Upper lobe of left lung (tissue), 6 donors: ENCODE data around the gene ZNF444. TPM values are rescaled to one million over a fixed set of nuclear protein-coding genes. Genes with fewer than 3 reads are reported as not detected.

ENCODE experiments used
- ATAC-seq, 2 donors: fragments of 200-7000 bp; cut with Tn5 transposase; one replicate each; pipeline ENCODE4 v1.9.1; 2022; ENCODE audit warnings: mild to moderate bottlenecking in 2 of 2, moderate library complexity in 2 of 2; ENCODE audit not compliant: low FRiP score in 2 of 2
- DNase-seq, 2 donors: peaks; one replicate each; pipeline ENCODE4 v3.0.0-alpha.2; 2019 to 2020
- H3K27ac ChIP-seq, 4 donors: fragments of 200-600 bp; sonication (generic); one replicate each; pipeline ENCODE4 v1.5.1; 2016 to 2019
- H3K27me3 ChIP-seq, 4 donors: fragments of 200-600 bp; sonication (generic); one replicate each; pipeline ENCODE4 v1.5.1; 2017 to 2019
- H3K36me3 ChIP-seq, 4 donors: fragments of 200-600 bp; sonication (generic); one replicate each; pipeline ENCODE4 v1.5.1; 2016 to 2019
- H3K4me1 ChIP-seq, 4 donors: fragments of 200-600 bp; sonication (generic); one replicate each; pipeline ENCODE4 v1.5.1; 2018 to 2019
- H3K4me3 ChIP-seq, 4 donors: fragments of 200-600 bp; sonication (generic); one replicate each; pipeline ENCODE4 v1.5.1; 2017 to 2019; ENCODE audit warnings: mild to moderate bottlenecking in 2 of 4, moderate library complexity in 1 of 4
- H3K9me3 ChIP-seq, 4 donors: fragments of 200-600 bp; sonication (generic); one replicate each; pipeline ENCODE4 v1.5.1; 2018 to 2019
- EP300 ChIP-seq, 4 donors: sonication (generic); formaldehyde crosslinking; IDR thresholded peaks; one replicate each; pipeline ENCODE4 v1.5.1; 2017; ENCODE audit warnings: antibody characterized with exemption in 4 of 4, control low read depth in 2 of 4
- POLR2A ChIP-seq, 4 donors: fragments of 450-650 bp; IDR thresholded peaks; one replicate each; pipeline ENCODE4 v1.5.1; 2016 to 2017; ENCODE audit warnings: antibody characterized with exemption in 4 of 4, mild to moderate bottlenecking in 2 of 4
- POLR2AphosphoS5 ChIP-seq, 2 donors: sonication (generic); formaldehyde crosslinking; IDR thresholded peaks; one replicate each; pipeline ENCODE4 v1.5.1; 2017; ENCODE audit warnings: antibody characterized with exemption in 2 of 2
- WGBS, 2 donors: methylation state at CpG; one replicate each; pipeline ENCODE4 v1.1.5; 2017 to 2018; 5-methylcytosine and 5-hydroxymethylcytosine counted together
- total RNA-seq, 6 donors: library from RNA; depleted of rRNA in 4 of 6; stranded (reverse); fragments of >200 nt in 4 of 6; gene quantifications; one replicate each; pipeline versions ENCODE4 v1.1.0 to v1.2.1, GENCODE V29; 2016 to 2021
- TF ChIP-seq, protein P1 (sequence below), 6 experiments: fragments of 450-650 bp in 4 of 6; fragments of 200-600 bp in 2 of 6; sonication (generic) in 2 of 6; IDR thresholded peaks; one replicate each; pipeline ENCODE4 v1.5.1; 2016 to 2019; ENCODE audit warnings: antibody characterized with exemption in 6 of 6
- donor health status: DM: no; HTN: no; CAD: no; lungs with moderate emphysema.
- donor health status: DM: no; HTN: yes; CAD: no; lungs with severe emphysema.

The ZNF444 gene
- total RNA-seq, 6 donors from 2014 or later, result 29.2 to 131 (median 61.3) TPM

DNA sequence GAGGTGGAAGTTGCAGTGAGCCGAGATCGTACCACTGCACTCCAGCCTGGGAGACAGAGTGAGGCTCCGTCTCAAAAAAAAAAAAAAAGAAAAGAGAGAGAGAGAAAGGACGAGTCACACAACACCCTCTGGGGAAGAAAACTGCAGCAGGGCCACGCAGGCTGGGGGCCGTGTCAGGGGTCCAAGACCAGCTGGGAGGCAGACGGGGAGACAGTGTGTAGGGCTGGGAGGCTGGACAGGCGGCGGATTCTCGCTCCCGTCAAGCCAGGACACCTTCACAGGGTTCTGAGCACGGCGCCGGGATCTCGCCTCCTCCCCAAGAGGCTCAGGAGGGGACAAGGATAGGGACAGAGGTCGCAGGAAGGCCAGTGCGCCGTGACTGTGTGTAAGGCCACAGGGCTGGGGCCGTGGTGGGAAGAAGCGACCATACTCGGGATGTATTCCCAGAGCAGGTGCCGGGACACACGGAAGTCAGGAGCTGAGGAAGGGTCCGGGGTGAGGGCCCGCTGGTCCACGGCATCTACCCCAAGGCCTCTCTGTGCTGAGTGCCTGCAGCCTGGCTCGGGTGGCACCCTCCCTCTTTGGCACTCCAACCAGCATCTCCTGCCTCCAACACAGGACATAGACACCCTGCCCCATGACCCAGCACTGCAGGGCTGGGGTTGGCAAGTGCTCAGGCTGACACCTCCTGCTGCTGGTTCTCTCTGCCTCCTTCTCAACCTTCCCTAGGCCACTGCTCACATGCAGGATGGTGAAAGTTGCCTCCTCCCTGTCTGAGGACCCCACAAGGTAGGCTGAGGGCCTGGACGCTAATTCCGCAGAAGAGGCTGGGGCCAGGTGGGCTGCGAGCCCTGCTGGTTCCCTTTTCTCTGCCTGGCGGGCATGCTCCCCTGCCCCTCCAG is 41.2 kb upstream of the ZNF444 start:
- H3K4me1 ChIP-seq, result peaks cover 0 to 16% (median 8%) of the 10 kb centered on the region in 4 donors
- H3K9me3 ChIP-seq, result no peaks in the 10 kb centered on the region
- H3K27ac ChIP-seq, result no peak overlapping the region
- no peaks in the 10 kb centered on the region for H3K27me3 ChIP-seq
- DNase-seq, result peak in 1 of 2 donors; percentile 59
- peaks cover 5 to 67% (median 43%) of the 10 kb centered on the region in 4 donors for H3K36me3 ChIP-seq
- TF ChIP-seq POLR2A (IDR thresholded peaks at IDR 0.05) (no peak), EP300 (IDR thresholded peaks at IDR 0.05) (no peak), POLR2AphosphoS5 (IDR thresholded peaks at IDR 0.05) (no peak)
- TF ChIP-seq, protein P1, sequence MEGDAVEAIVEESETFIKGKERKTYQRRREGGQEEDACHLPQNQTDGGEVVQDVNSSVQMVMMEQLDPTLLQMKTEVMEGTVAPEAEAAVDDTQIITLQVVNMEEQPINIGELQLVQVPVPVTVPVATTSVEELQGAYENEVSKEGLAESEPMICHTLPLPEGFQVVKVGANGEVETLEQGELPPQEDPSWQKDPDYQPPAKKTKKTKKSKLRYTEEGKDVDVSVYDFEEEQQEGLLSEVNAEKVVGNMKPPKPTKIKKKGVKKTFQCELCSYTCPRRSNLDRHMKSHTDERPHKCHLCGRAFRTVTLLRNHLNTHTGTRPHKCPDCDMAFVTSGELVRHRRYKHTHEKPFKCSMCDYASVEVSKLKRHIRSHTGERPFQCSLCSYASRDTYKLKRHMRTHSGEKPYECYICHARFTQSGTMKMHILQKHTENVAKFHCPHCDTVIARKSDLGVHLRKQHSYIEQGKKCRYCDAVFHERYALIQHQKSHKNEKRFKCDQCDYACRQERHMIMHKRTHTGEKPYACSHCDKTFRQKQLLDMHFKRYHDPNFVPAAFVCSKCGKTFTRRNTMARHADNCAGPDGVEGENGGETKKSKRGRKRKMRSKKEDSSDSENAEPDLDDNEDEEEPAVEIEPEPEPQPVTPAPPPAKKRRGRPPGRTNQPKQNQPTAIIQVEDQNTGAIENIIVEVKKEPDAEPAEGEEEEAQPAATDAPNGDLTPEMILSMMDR (IDR thresholded peaks at IDR 0.05), result no peak
- 90 to 93% methylated on average over 29 to 30 of the region's 31 CpGs for WGBS, 2 donors
- no peak for ATAC-seq
- no peak overlapping the region for H3K4me3 ChIP-seq

DNA sequence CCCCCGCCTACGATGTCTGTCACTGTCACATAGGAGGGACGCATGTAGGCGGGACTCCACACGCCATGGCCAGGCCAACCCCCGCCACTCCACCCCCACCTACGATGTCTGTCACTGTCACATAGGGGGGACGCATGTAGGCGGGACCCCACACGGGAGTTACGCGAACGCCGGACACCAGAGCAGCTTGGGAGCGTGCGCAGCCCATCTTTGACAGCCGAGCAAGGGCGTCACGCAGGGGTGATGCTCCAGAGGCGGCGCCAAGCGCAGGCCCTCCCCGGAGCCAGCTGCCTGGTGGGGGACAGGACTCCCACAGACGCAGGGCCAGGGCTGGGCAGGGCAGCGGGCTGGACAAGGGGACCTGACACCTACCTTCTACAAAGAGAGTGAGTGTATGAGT is 40.0 kb upstream of the ZNF444 start:
- no peak for ATAC-seq
- Histone ChIP-seq H3K36me3 (peaks cover 5 to 59% (median 38%) of the 10 kb centered on the region in 4 donors), H3K27me3 (no peaks in the 10 kb centered on the region), H3K27ac (no peak overlapping the region), H3K4me1 (peaks cover 9 to 28% (median 20%) of the 10 kb centered on the region in 4 donors), H3K9me3 (no peaks in the 10 kb centered on the region), H3K4me3 (no peak overlapping the region)
- TF ChIP-seq, protein P1 (IDR thresholded peaks at IDR 0.05), result no peak
- no peak for TF ChIP-seq POLR2A (IDR thresholded peaks at IDR 0.05)
- TF ChIP-seq POLR2AphosphoS5 (IDR thresholded peaks at IDR 0.05), result no peak
- no peak for TF ChIP-seq EP300 (IDR thresholded peaks at IDR 0.05)
- peak in 1 of 2 donors; percentile 71 for DNase-seq
- 85 to 92% methylated on average over 15 to 25 of the region's 25 CpGs for WGBS, 2 donors

DNA sequence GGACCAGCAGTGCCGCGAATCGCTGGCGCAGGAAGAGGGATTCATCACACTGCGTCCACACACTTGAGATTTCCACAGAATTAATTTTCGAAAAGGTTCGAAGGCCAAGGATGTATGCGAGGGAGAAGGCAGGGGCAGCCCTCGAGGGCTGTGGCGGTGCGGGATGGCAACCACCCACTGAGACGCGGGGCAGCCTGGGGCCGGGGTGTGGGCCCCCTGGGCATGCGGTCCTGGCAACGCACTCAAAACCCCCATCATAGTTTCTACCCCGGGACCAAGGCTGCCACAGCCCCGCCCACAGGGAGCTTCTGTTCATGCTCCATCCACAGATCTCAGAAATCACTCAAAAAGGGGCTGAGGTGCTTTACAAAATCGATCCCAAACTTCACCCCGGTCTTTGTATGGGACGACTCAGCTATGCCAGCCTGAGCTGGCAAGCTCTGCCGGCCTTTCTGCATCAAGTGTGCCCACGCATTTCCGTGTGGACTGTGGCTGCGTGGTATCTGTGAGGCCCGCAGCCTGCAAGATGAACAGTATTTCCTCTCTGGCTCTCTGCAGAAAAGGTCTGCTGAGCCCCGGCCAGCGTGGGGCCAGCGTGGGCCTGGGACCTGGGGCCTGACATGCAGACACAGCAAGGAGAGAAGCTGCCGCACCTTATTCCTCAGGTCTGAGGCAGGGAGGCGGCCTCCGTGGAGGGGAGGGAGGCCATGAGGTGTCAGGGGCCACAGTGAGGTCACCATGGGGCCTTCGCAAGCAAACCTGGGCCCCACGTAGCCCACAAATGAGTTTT is 39.1 kb upstream of the ZNF444 start:
- Histone ChIP-seq H3K27ac (no peak overlapping the region), H3K4me1 (peaks cover 17 to 37% (median 26%) of the 10 kb centered on the region in 4 donors), H3K9me3 (no peaks in the 10 kb centered on the region), H3K4me3 (no peak overlapping the region), H3K36me3 (peaks cover 5 to 56% (median 38%) of the 10 kb centered on the region in 4 donors), H3K27me3 (no peaks in the 10 kb centered on the region)
- no peak for TF ChIP-seq POLR2AphosphoS5 (IDR thresholded peaks at IDR 0.05)
- 90% methylated on average over 32 to 34 of the region's 34 CpGs for WGBS, 2 donors
- ATAC-seq (no peak), DNase-seq (peak in 1 of 2 donors; percentile 79)

DNA sequence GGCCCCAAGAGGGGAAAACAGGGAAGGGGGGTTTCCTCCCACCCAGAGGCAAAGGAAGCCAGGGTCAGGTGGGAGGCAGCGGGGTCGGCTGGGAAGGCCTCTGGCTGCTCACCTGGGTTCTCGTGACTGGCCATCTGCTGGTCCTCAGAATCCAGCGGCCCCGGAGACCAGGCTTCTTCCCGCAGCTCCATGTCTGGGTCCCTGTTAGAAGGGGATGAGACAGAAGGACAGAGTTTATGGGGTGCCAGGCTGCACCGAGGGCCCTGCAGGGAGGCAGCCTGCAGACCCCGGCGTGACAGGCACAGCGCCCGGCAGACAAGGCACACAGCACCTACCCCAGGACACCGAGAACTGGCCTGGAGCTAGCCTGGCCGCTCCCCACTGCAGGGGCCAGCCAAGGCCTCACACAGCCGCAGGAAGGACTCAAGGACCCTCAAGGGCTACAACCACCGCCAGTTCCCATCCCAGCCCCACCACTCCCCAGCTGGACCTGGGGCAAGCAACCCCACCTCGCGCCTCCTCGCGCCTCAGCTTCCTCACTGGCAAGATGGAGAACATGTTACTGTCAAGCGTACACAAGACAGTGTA is 38.0 kb upstream of the ZNF444 start:
- Histone ChIP-seq H3K27me3 (no peaks in the 10 kb centered on the region), H3K9me3 (no peaks in the 10 kb centered on the region), H3K4me1 (peaks cover 29 to 49% (median 36%) of the 10 kb centered on the region in 4 donors), H3K36me3 (peaks cover 5 to 50% (median 33%) of the 10 kb centered on the region in 4 donors), H3K27ac (no peak overlapping the region), H3K4me3 (no peak overlapping the region)
- TF ChIP-seq POLR2A (IDR thresholded peaks at IDR 0.05) (no peak), EP300 (IDR thresholded peaks at IDR 0.05) (no peak), POLR2AphosphoS5 (IDR thresholded peaks at IDR 0.05) (no peak)
- TF ChIP-seq, protein P1 (IDR thresholded peaks at IDR 0.05), result no peak
- DNase-seq (peak in 1 of 2 donors; percentile 78), ATAC-seq (no peak)
- WGBS, 2 donors, result 76 to 81% methylated on average over 12 to 20 of the region's 20 CpGs
